GM18502 (cell line): Measurements from ENCODE around the gene SLC2A9.

Experiments used
- ATAC-seq: cut with Tn5 transposase; IDR thresholded peaks from one replicate; pipeline ENCODE4 v1.9.1; 2021; ENCODE audit warnings: mild to moderate bottlenecking; ENCODE audit not compliant: unreplicated experiment, poor library complexity

SLC2A9 gene

GRCh38 chr4:10022346-10023049 is 1.2 kb upstream of the SLC2A9 start:
- no peak for ATAC-seq

- no peak for ATAC-seq
These were observed 341 bp upstream of the SLC2A9 start for GRCh38 chr4:10021653-10022023.

- ATAC-seq = no peak
These were observed 1.2 kb downstream of the SLC2A9 start for GRCh38 chr4:10020106-10020505.

- no peak for ATAC-seq
These were observed 1.7 kb downstream of the SLC2A9 start for GRCh38 chr4:10019521-10020051.

GRCh38 chr4:10018818-10019461 is 2.4 kb downstream of the SLC2A9 start:
- ATAC-seq = peak; percentile 98

GRCh38 chr4:10017037-10017893 is 4.0 kb downstream of the SLC2A9 start:
- no peak for ATAC-seq

GRCh38 chr4:10016169-10016568 is 5.1 kb downstream of the SLC2A9 start:
- ATAC-seq = no peak

GRCh38 chr4:10015140-10015753 is 6.0 kb downstream of the SLC2A9 start:
- ATAC-seq = peak; percentile 32

GRCh38 chr4:10013722-10014121 is 7.6 kb downstream of the SLC2A9 start:
- ATAC-seq = peak; percentile 39

GRCh38 chr4:10011885-10012284 is 9.4 kb downstream of the SLC2A9 start:
- ATAC-seq = no peak

- ATAC-seq = no peak
These were observed 10.0 kb downstream of the SLC2A9 start for GRCh38 chr4:10011277-10011676.

- no peak for ATAC-seq
These were observed 11.3 kb downstream of the SLC2A9 start for GRCh38 chr4:10009861-10010500.

- no peak for ATAC-seq
These were observed 12.7 kb downstream of the SLC2A9 start for GRCh38 chr4:10008609-10009005.

- ATAC-seq = peak; percentile 53
These were observed 13.3 kb downstream of the SLC2A9 start for GRCh38 chr4:10007793-10008608.

GRCh38 chr4:10007436-10007740 is 13.9 kb downstream of the SLC2A9 start:
- ATAC-seq = peak; percentile 51

- ATAC-seq = peak; percentile 25
These were observed 14.5 kb downstream of the SLC2A9 start for GRCh38 chr4:10006601-10007435.

- ATAC-seq = peak; percentile 37
These were observed 15.1 kb downstream of the SLC2A9 start for GRCh38 chr4:10006231-10006600.

- ATAC-seq = no peak
These were observed 15.7 kb downstream of the SLC2A9 start for GRCh38 chr4:10005632-10006031.

GRCh38 chr4:10003666-10004065 is 17.6 kb downstream of the SLC2A9 start:
- ATAC-seq = peak; percentile 30
